GM18873 (cell line): ENCODE measurements around the gene CDK17.
"Not testable (repeated sequence)": the region's sequence is repeated elsewhere in the genome, so short reads cannot be mapped to it uniquely, and the experiment has no call there.

Experiments
- ATAC-seq: cut with Tn5 transposase; IDR thresholded peaks from one replicate; pipeline ENCODE4 v1.9.1; 2021; ENCODE audit warnings: mild to moderate bottlenecking, moderate library complexity, moderate number of reproducible peaks; ENCODE audit not compliant: unreplicated experiment, low FRiP score

Gene CDK17

GRCh38 chr12:96326628-96327227, 73.5 kb downstream of the CDK17 start:
- no peak for ATAC-seq

DNA sequence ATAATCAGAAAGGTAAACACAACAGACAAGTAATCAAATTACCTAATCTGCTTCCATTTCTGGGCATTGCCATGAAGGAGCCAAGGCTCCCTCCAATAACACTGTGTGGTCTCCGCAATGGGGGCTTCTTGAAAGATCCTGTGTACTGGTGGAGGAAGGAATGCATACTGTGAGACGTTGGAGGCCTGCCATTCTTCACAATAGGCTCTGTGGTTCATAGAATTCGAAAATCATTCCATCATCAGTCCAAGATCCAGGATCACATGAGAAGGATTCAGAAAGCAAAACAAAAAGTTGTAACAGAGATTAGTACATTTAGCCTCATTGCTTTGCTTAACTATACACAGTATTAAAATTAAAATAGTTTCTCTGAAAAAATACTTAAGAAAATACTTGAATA, 76.3 kb downstream of the CDK17 start:
- ATAC-seq = no peak

- no peak for ATAC-seq
Observed at GRCh38 chr12:96322720-96323119, 77.5 kb downstream of the CDK17 start.

DNA sequence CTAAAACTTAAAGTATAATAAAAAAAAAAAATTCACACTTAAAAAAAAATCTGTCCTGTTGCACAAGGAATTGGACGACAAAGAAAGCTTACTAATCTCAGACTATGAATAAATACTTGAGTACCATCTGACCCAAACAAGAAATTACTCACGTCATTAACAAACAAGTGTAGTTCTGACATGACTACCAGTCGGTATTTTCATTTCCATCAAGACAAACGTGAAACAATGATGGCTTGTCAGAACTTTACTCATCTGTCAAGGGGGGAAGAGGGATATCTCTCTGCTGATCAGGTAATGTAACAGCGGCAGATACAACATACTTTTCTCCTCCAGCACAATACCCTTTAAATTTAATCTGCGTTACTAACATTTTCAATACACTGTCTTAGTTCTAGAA, 78.3 kb downstream of the CDK17 start:
- no peak for ATAC-seq

DNA sequence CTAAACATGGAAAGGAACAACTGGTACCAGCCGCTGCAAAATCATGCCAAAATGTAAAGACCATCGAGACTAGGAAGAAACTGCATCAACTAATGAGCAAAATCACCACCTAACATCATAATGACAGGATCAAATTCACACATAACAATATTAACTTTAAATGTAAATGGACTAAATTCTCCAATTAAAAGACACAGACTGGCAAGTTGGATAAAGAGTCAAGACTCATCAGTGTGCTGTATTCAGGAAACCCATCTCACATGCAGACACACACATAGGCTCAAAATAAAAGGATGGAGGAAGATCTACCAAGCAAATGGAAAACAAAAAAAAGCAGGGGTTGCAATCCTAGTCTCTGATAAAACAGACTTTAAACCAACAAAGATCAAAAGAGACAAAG, 82.4 kb downstream of the CDK17 start:
- ATAC-seq = not testable (repeated sequence)

DNA sequence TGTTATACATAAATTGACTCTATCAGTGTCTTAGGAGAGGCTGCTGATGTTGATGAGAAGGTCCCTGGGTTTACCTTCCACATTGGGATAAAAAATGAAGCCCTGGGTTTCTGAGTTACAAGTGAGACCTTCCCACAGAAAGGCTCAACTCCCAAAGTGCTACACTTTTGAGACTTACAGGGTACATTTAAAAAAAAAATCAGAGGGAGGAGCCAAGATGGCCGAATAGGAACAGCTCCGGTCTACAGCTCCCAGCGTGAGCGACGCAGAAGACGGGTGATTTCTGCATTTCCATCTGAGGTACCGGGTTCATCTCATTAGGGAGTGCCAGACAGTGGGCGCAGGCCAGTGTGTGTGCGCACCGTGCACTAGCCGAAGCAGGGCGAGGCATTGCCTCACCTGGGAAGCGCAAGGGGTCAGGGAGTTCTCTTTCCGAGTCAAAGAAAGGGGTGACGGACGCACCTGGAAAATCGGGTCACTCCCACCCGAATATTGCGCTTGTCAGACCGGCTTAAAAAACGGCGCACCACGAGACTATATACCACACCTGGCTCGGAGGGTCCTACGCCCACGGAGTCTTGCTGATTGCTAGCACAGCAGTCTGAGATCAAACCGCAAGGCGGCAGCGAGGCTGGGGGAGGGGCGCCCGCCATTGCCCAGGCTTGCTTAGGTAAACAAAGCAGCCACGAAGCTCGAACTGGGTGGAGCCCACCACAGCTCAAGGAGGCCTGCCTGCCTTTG, 84.3 kb downstream of the CDK17 start:
- not testable (repeated sequence) for ATAC-seq

GRCh38 chr12:96314723-96315122, 85.5 kb downstream of the CDK17 start:
- ATAC-seq = no peak

- no peak for ATAC-seq
Observed at GRCh38 chr12:96313606-96314005, 86.6 kb downstream of the CDK17 start.

GRCh38 chr12:96311191-96311590, 89.0 kb downstream of the CDK17 start:
- ATAC-seq = no peak

GRCh38 chr12:96310067-96310466, 90.2 kb downstream of the CDK17 start:
- ATAC-seq = no peak

GRCh38 chr12:96308881-96309280, 91.4 kb downstream of the CDK17 start:
- ATAC-seq = no peak

GRCh38 chr12:96305665-96306064, 94.6 kb downstream of the CDK17 start:
- no peak for ATAC-seq

DNA sequence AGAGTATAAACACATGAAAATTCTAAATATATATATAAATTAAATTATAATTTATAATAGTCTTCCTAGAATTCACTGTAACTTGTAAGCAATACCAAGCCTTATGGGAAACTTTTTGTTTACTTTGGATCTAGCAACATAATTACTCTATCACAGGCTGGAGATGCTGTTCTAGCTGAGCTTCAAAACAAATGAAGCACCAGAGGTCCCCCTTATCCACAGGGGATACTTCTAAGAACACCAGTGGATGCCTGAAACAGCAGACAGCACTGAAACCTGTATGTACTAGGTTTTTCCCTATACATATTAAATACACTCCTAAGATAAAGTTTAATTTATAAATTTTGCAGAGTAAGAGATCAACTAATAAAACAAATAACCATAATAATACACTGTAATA, 96.6 kb downstream of the CDK17 start:
- no peak for ATAC-seq

- ATAC-seq = no peak
Observed at GRCh38 chr12:96302687-96303310, 97.4 kb downstream of the CDK17 start.

DNA sequence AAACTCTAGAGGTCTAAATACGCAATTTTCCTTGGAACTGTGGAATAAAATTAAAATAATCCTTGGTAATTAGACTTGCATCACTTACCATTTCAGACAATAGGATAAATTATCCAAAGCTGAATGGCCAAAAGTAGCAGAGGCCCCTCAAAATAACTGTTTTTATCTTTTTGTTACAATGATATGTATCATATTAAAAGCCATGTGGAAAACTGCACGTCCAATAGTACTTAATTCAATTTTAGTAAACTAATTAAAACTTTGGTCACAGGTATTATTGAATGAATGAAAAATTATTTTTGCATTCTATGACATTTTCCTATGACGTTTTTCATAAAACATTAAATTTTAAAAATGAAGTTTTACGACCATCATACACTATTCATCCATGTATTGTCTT, 98.5 kb downstream of the CDK17 start:
- no peak for ATAC-seq

- no peak for ATAC-seq
Observed at GRCh38 chr12:96300064-96300463, 100.2 kb downstream of the CDK17 start.

DNA sequence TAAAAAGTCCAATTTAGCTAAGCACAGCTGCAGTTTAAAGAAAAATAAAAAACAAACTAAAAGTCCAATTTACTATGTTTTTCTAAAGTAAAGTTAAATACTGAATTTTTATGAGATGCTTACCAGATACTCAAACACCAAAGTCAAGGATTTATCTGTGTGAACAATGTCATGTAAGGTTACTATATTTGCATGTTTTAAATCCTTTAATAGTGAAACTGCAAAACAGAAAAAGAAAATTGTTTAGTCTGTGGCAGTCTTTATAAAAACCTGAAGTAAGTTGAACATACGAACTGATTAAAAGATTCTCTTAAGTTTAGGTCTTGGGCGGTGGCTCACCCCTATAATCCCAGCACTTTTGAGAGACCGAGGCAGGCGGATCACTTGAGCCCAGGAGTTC, 102.7 kb downstream of the CDK17 start:
- ATAC-seq = no peak

GRCh38 chr12:96295532-96296160, 104.6 kb downstream of the CDK17 start:
- no peak for ATAC-seq

- ATAC-seq = no peak
Observed at GRCh38 chr12:96294831-96295230, 105.4 kb downstream of the CDK17 start.

DNA sequence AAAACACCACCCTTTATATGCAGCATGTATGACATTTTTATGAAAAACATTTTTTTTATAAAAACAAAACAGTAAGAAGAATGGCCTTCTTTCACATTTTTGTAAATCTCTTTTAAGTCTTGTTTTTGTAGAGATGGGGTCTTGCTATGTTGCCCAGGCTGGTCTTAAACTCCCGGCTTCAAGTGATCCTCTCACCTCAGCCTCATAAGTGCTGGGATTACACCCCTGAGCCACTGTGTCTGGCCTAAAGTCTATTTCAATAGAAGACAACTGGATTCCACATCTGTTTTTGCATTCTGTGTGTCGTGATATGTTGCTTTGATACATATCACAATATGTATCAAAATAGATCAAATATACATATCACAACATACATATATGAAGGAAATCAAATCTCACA, 107.1 kb downstream of the CDK17 start:
- no peak for ATAC-seq

DNA sequence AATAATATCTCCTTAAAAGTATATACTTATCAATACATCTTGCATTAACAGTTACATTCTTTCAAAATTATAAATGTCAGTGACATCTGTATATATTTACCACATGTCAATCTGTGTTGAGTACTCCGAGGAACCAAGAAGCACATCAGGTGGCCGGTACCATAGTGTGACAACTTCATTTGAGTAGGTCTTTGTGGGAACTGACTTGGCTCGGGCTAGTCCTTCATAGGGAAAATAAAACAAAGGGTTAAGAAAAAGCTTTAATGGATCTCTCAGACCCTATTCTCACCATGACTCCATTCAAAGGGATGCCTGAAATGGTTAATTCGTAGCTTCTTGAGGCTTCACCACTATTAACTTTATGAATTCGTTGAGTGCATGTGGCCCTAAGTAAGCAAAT, 111.2 kb downstream of the CDK17 start:
- no peak for ATAC-seq
